ENCODE results near the gene BLCAP.
"Not testable (repeated sequence)": the region's sequence is repeated elsewhere in the genome, so short reads cannot be mapped to it uniquely, and the experiment has no call there.

BLCAP gene

GRCh38 chr20:37479925-37480691 is 47.6 kb downstream of the BLCAP start:
- no peak for DNase-seq (ENCODE audit: low spot score)

- no peak for DNase-seq (ENCODE audit: low spot score)
Measured at GRCh38 chr20:37479266-37479665, 48.4 kb downstream of the BLCAP start.

GRCh38 chr20:37477041-37477440 is 50.6 kb downstream of the BLCAP start:
- DNase-seq (ENCODE audit: low spot score) = no peak

GRCh38 chr20:37475252-37475651 is 52.4 kb downstream of the BLCAP start:
- no peak for DNase-seq (ENCODE audit: low spot score)

GRCh38 chr20:37474386-37474785 is 53.3 kb downstream of the BLCAP start:
- no peak for DNase-seq (ENCODE audit: low spot score)

GRCh38 chr20:37473249-37474000 is 54.3 kb downstream of the BLCAP start:
- no peak for DNase-seq (ENCODE audit: low spot score)

- DNase-seq (ENCODE audit: low spot score) = not testable (repeated sequence)
Measured at GRCh38 chr20:37472435-37472834, 55.2 kb downstream of the BLCAP start.

GRCh38 chr20:37471741-37472235 is 55.9 kb downstream of the BLCAP start:
- DNase-seq (ENCODE audit: low spot score) = no peak

GRCh38 chr20:37470190-37470589 is 57.5 kb downstream of the BLCAP start:
- not testable (repeated sequence) for DNase-seq (ENCODE audit: low spot score)

- DNase-seq (ENCODE audit: low spot score) = no peak
Measured at GRCh38 chr20:37469531-37469930, 58.1 kb downstream of the BLCAP start.

- DNase-seq (ENCODE audit: low spot score) = no peak
Measured at GRCh38 chr20:37468886-37469285, 58.8 kb downstream of the BLCAP start.
